Osteoblast (primary cell): ENCODE data around the gene PPIL6. TPM values are rescaled to one million over a fixed set of nuclear protein-coding genes. Genes with fewer than 3 reads are reported as not detected.

ENCODE experiments used
- DNase-seq: peaks from one replicate; pipeline ENCODE4 v3.0.0; 2011; ENCODE audit warnings: low spot score, mixed read lengths; ENCODE audit not compliant: insufficient read length; ENCODE audit errors: missing footprints
- H2AFZ ChIP-seq: 2 replicates; pipeline ENCODE4 v1.6.0; 2011; ENCODE audit warnings: mild to moderate bottlenecking, low read length
- H3K27ac ChIP-seq: 2 replicates; pipeline ENCODE4 v1.5.1; 2011; ENCODE audit warnings: mild to moderate bottlenecking, low read depth, low read length, moderate library complexity
- H3K27me3 ChIP-seq: 2 replicates; pipeline ENCODE4 v1.6.0; 2012; ENCODE audit warnings: mild to moderate bottlenecking, control low read depth, inconsistent platforms, low read length, moderate library complexity; ENCODE audit not compliant: insufficient read depth
- H3K36me3 ChIP-seq: 2 replicates; pipeline ENCODE4 v1.5.1; 2011; ENCODE audit warnings: mild to moderate bottlenecking, low read length, control low read depth, moderate library complexity; ENCODE audit not compliant: insufficient read depth
- H3K4me1 ChIP-seq: 2 replicates; pipeline ENCODE4 v1.5.1; 2011; ENCODE audit warnings: mild to moderate bottlenecking, low read length, control low read depth, moderate library complexity; ENCODE audit not compliant: insufficient read depth
- H3K4me2 ChIP-seq: 2 replicates; pipeline ENCODE4 v1.6.0; 2011; ENCODE audit warnings: mild to moderate bottlenecking, low read length; ENCODE audit not compliant: insufficient read depth
- H3K4me3 ChIP-seq: fragments of 200-600 bp; sonication (generic); 3 replicates; pipeline ENCODE4 v1.5.1; 2012; ENCODE audit warnings: mild to moderate bottlenecking, low read length, inconsistent platforms; ENCODE audit not compliant: insufficient read depth
- H3K79me2 ChIP-seq: 2 replicates; pipeline ENCODE4 v1.6.0; 2012; ENCODE audit warnings: mild to moderate bottlenecking, low read length, control low read depth, inconsistent platforms; ENCODE audit not compliant: insufficient read depth
- H3K9me3 ChIP-seq: 2 replicates; pipeline ENCODE4 v1.5.1; 2011; ENCODE audit warnings: low read depth, low read length, control low read depth
- H4K20me1 ChIP-seq: 2 replicates; pipeline ENCODE4 v1.6.0; 2012; ENCODE audit warnings: mild to moderate bottlenecking, low read length, control low read depth; ENCODE audit not compliant: insufficient read depth
- CTCF ChIP-seq: IDR thresholded peaks from 2 replicates; pipeline ENCODE4 v1.5.1; 2011; ENCODE audit warnings: mild to moderate bottlenecking, low read depth, low read length, moderate library complexity; ENCODE audit errors: extremely low read depth
- total RNA-seq: library from RNA; depleted of rRNA; stranded (reverse); fragments of >200 nt; gene quantifications from 2 replicates; pipeline ENCODE4 v1.2.3, GENCODE V29; 2012

The PPIL6 gene
- total RNA-seq, 1 donor, result 5.8 TPM

GRCh38 chr6:109453156-109453555 is 12.7 kb upstream of the PPIL6 start:
- DNase-seq, result peak; percentile 69

GRCh38 chr6:109452181-109452580 is 11.8 kb upstream of the PPIL6 start:
- Histone ChIP-seq H3K27ac (no peak overlapping the region), H2AFZ (no peak overlapping the region), H3K9me3 (no peaks in the 10 kb centered on the region), H4K20me1 (no peaks in the 10 kb centered on the region), H3K4me3 (no peak overlapping the region), H3K4me1 (peaks cover 4% of the 10 kb centered on the region), H3K4me2 (no peak overlapping the region), H3K36me3 (peaks cover 4% of the 10 kb centered on the region), H3K79me2 (no peaks in the 10 kb centered on the region), H3K27me3 (no peaks in the 10 kb centered on the region)
- TF ChIP-seq CTCF, result no peak
- DNase-seq, result peak; percentile 73

More at GRCh38 chr6:109453156-109453555, 12.7 kb upstream of the PPIL6 start:
- peaks cover 4% of the 10 kb centered on the region for H3K36me3 ChIP-seq
- H3K4me2 ChIP-seq, result no peak overlapping the region
- no peak overlapping the region for H3K4me3 ChIP-seq
- H3K4me1 ChIP-seq, result peaks cover 4% of the 10 kb centered on the region
- H4K20me1 ChIP-seq, result no peaks in the 10 kb centered on the region
- H2AFZ ChIP-seq, result no peak overlapping the region
- no peaks in the 10 kb centered on the region for H3K27me3 ChIP-seq
- TF ChIP-seq CTCF, result no peak
- H3K27ac ChIP-seq, result no peak overlapping the region
- no peaks in the 10 kb centered on the region for H3K9me3 ChIP-seq
- H3K79me2 ChIP-seq, result no peaks in the 10 kb centered on the region

- peaks cover 3% of the 10 kb centered on the region for H3K4me1 ChIP-seq
- H3K27ac ChIP-seq, result no peak overlapping the region
- peak; percentile 38 for DNase-seq
- H3K36me3 ChIP-seq, result peaks cover 4% of the 10 kb centered on the region
- TF ChIP-seq CTCF, result no peak
- no peak overlapping the region for H3K4me3 ChIP-seq
- no peak overlapping the region for H2AFZ ChIP-seq
- H3K9me3 ChIP-seq, result no peaks in the 10 kb centered on the region
- H3K79me2 ChIP-seq, result no peaks in the 10 kb centered on the region
- H3K4me2 ChIP-seq, result no peak overlapping the region
- H4K20me1 ChIP-seq, result no peaks in the 10 kb centered on the region
- no peaks in the 10 kb centered on the region for H3K27me3 ChIP-seq
Measured at GRCh38 chr6:109451376-109451775, 10.9 kb upstream of the PPIL6 start.

GRCh38 chr6:109450801-109451200 is 10.4 kb upstream of the PPIL6 start:
- Histone ChIP-seq H3K9me3 (no peaks in the 10 kb centered on the region), H3K36me3 (peaks cover 4% of the 10 kb centered on the region), H3K79me2 (no peaks in the 10 kb centered on the region), H3K27me3 (no peaks in the 10 kb centered on the region), H3K4me3 (no peak overlapping the region), H3K4me2 (no peak overlapping the region), H3K4me1 (no peaks in the 10 kb centered on the region), H2AFZ (no peak overlapping the region), H4K20me1 (no peaks in the 10 kb centered on the region), H3K27ac (no peak overlapping the region)
- DNase-seq, result peak; percentile 87
- TF ChIP-seq CTCF, result no peak
